ENCODE data around the gene RNF14.
A peak's percentile ranks its signal among the peaks of the same experiment; 100 is the strongest.

Gene RNF14

GRCh38 chr5:141978389-141978788 lies 9.5 kb downstream of the RNF14 start:
- no peak for DNase-seq (ENCODE audit: low read depth)

- DNase-seq (ENCODE audit: low read depth): no peak
Observed at GRCh38 chr5:141982626-141983025, 13.7 kb downstream of the RNF14 start.

GRCh38 chr5:141986072-141986471 lies 17.2 kb downstream of the RNF14 start:
- no peak for DNase-seq (ENCODE audit: low read depth)

- DNase-seq (ENCODE audit: low read depth): no peak
Observed at GRCh38 chr5:141989720-141990119, 20.8 kb downstream of the RNF14 start.

GRCh38 chr5:141992349-141992963 lies 23.6 kb downstream of the RNF14 start:
- peak; percentile 40 for DNase-seq (ENCODE audit: low read depth)

- no peak for DNase-seq (ENCODE audit: low read depth)
Observed at GRCh38 chr5:141994511-141995136, 25.7 kb downstream of the RNF14 start.

- no peak for DNase-seq (ENCODE audit: low read depth)
Observed at GRCh38 chr5:141995656-141996055, 26.8 kb downstream of the RNF14 start.

- DNase-seq (ENCODE audit: low read depth): no peak
Observed at GRCh38 chr5:141997358-141997960, 28.6 kb downstream of the RNF14 start.

GRCh38 chr5:142000173-142000572 lies 31.3 kb downstream of the RNF14 start:
- no peak for DNase-seq (ENCODE audit: low read depth)

GRCh38 chr5:142000704-142001484 lies 32.0 kb downstream of the RNF14 start:
- DNase-seq (ENCODE audit: low read depth): no peak

- no peak for DNase-seq (ENCODE audit: low read depth)
Observed at GRCh38 chr5:142003266-142003800, 34.4 kb downstream of the RNF14 start.

GRCh38 chr5:142006363-142007236 lies 37.7 kb downstream of the RNF14 start:
- DNase-seq (ENCODE audit: low read depth): no peak

- no peak for DNase-seq (ENCODE audit: low read depth)
Observed at GRCh38 chr5:142007237-142007544, 38.3 kb downstream of the RNF14 start.

- no peak for DNase-seq (ENCODE audit: low read depth)
Observed at GRCh38 chr5:142008813-142009212, 39.9 kb downstream of the RNF14 start.

- no peak for DNase-seq (ENCODE audit: low read depth)
Observed at GRCh38 chr5:142009886-142010285, 41.0 kb downstream of the RNF14 start.

GRCh38 chr5:142011572-142012185 lies 42.8 kb downstream of the RNF14 start:
- no peak for DNase-seq (ENCODE audit: low read depth)

- peak; percentile 30 for DNase-seq (ENCODE audit: low read depth)
Observed at GRCh38 chr5:142012186-142012785, 43.4 kb downstream of the RNF14 start.

- DNase-seq (ENCODE audit: low read depth): peak; percentile 65
Observed at GRCh38 chr5:142012792-142013388, 44.0 kb downstream of the RNF14 start, which contains the start of gene GNPDA1. Gene GNPDA1 (minus strand): TSS chr5:142013027. CDS start chr5:142012035, 992 bp downstream.

- DNase-seq (ENCODE audit: low read depth): no peak
Observed at GRCh38 chr5:142013734-142014521, 45.0 kb downstream of the RNF14 start.
